ENCODE data around the gene DBP. TPM values are rescaled to one million over a fixed set of nuclear protein-coding genes. Genes with fewer than 3 reads are reported as not detected.

Gene DBP
- total and polyA plus RNA-seq, 10 donors = 11.4 to 29.5 (median 23.3) TPM

- 0% methylated on average over 23 to 69 of the region's 69 CpGs for WGBS, 5 donors
- H3K4me1 ChIP-seq = peaks cover 40 to 89% (median 70%) of the 10 kb centered on the region in 6 donors
- peak; percentile 98 to 99 (median 99) for TF ChIP-seq POLR2AphosphoS5 (IDR thresholded peaks at IDR 0.05)
- peak; percentile 38 to 85 (median 83) for TF ChIP-seq POLR2A (IDR thresholded peaks at IDR 0.05)
- peak in 5 of 11 experiments; percentile 4 to 43 (median 27) for TF ChIP-seq CTCF (IDR thresholded peaks at IDR 0.05 in 8 of 11, conservative IDR thresholded peaks at IDR 0.05 in 3 of 11)
- peak within 1 kb of the TSS; percentile 57 to 93 (median 78) for H3K4me3 ChIP-seq
- H3K27me3 ChIP-seq (replicated peaks in 1 of 7) = no peaks in the 10 kb centered on the region
- H3K9me3 ChIP-seq = no peaks in the 10 kb centered on the region
- peak within 1 kb of the TSS; percentile 59 to 96 (median 91) for H3K27ac ChIP-seq
- H3K36me3 ChIP-seq = peaks cover 8 to 66% (median 34%) of the 10 kb centered on the region in 6 donors
- DNase-seq = peak; percentile 100
- intact Hi-C loops (cut with DNase I; ENCODE audit: low total_unique reads) = no loop called here
These were observed 18.1 kb downstream of the DBP start, which contains the start of the genes RPL18 and SPHK2 for GRCh38 chr19:48618916-48619691. Gene RPL18, minus strand, starts transcription at chr19:48619178. Its CDS starts 35 bp downstream, at chr19:48619143. Gene SPHK2, plus strand, starts transcription at chr19:48619506. Its CDS starts 1,009 bp downstream, at chr19:48620515.

- peak; percentile 80 for DNase-seq
- Histone ChIP-seq H3K9me3 (no peaks in the 10 kb centered on the region), H3K36me3 (peaks cover 8 to 68% (median 34%) of the 10 kb centered on the region in 6 donors), H3K27me3 (replicated peaks in 1 of 7) (no peaks in the 10 kb centered on the region), H3K4me3 (peak overlapping the region; percentile 57 to 93 (median 78)), H3K4me1 (peaks cover 34 to 82% (median 63%) of the 10 kb centered on the region in 6 donors), H3K27ac (peak overlapping the region; percentile 59 to 96 (median 91))
- TF ChIP-seq POLR2AphosphoS5 (IDR thresholded peaks at IDR 0.05) (no peak), POLR2A (IDR thresholded peaks at IDR 0.05) (no peak), CTCF (IDR thresholded peaks at IDR 0.05 in 8 of 11, conservative IDR thresholded peaks at IDR 0.05 in 3 of 11) (no peak)
- whole genome bisulfite sequencing, 5 donors = 0 to 2% (median 1%) methylated on average over 18 of the region's 18 CpGs
- intact Hi-C loops (cut with DNase I; ENCODE audit: low total_unique reads) = no loop called here
These were observed 18.8 kb downstream of the DBP start for GRCh38 chr19:48618278-48618915.

GRCh38 chr19:48617146-48617937 is 19.8 kb downstream of the DBP start:
- peak; percentile 76 for DNase-seq
- H3K27me3 ChIP-seq (replicated peaks in 1 of 7) = no peaks in the 10 kb centered on the region
- H3K4me3 ChIP-seq = peak overlapping the region in 6 of 8 donors; percentile 60 to 88 (median 78)
- peaks cover 8 to 59% (median 34%) of the 10 kb centered on the region in 6 donors for H3K36me3 ChIP-seq
- H3K9me3 ChIP-seq = no peaks in the 10 kb centered on the region
- H3K27ac ChIP-seq = peak overlapping the region in 4 of 8 donors; percentile 92 to 96 (median 95)
- H3K4me1 ChIP-seq = peaks cover 28 to 71% (median 53%) of the 10 kb centered on the region in 6 donors
- TF ChIP-seq CTCF (IDR thresholded peaks at IDR 0.05 in 8 of 11, conservative IDR thresholded peaks at IDR 0.05 in 3 of 11) (peak in 1 of 11 experiments; percentile 9), POLR2AphosphoS5 (IDR thresholded peaks at IDR 0.05) (no peak), POLR2A (IDR thresholded peaks at IDR 0.05) (no peak)
- intact Hi-C loops (cut with DNase I; ENCODE audit: low total_unique reads) = no loop called here
- WGBS, 5 donors = 71 to 75% (median 73%) methylated on average over 16 to 18 of the region's 18 CpGs

Measured in spleen (tissue), 11 donors.